Caco-2 (cell line): ENCODE results near the gene ICAM3. TPM values are rescaled to one million over a fixed set of nuclear protein-coding genes. Genes with fewer than 3 reads are reported as not detected.
A peak's percentile ranks its signal among the peaks of the same experiment; 100 is the strongest.

ENCODE experiments used
- BruUV-seq: library from RNA; stranded (reverse); fragments of 400-500 nt; replicated peaks from 2 replicates; lab custom pipeline; 2021; lab: Mats Ljungman, UMichigan
- CTCF ChIA-PET: fragments of 300-600 bp; sonication (Branson Sonifier 250); formaldehyde crosslinking; loops from one replicate; lab custom pipeline; 2022; ENCODE audit warnings: antibody characterized with exemption; lab: Charles Lee
- POLR2A ChIA-PET: fragments of 300-600 bp; sonication (Branson Sonifier 250); formaldehyde crosslinking; loops from one replicate; lab custom pipeline; 2022; ENCODE audit warnings: antibody characterized with exemption; lab: Charles Lee
- DNase-seq, 2 experiments: peaks; one replicate each; pipeline versions ENCODE4 v3.0.0 to v3.0.0-alpha.2; 2020 to 2022
- H3K27me3 ChIP-seq: replicated peaks from 2 replicates; pipeline ENCODE4 v1.6.0; 2011; ENCODE audit warnings: low read length; ENCODE audit not compliant: control insufficient read depth, insufficient read depth
- H3K36me3 ChIP-seq: 2 replicates; pipeline ENCODE4 v1.5.1; 2011; ENCODE audit warnings: low read length; ENCODE audit not compliant: control insufficient read depth, insufficient read depth
- H3K4me1 ChIP-seq: fragments of 250-450 bp; sonication (Bioruptor Pico); 2 replicates; pipeline ENCODE4 v1.5.1; 2020; ENCODE audit warnings: mild to moderate bottlenecking
- H3K4me3 ChIP-seq: 2 replicates; pipeline ENCODE4 v1.5.1; 2011; ENCODE audit warnings: low read depth, mild to moderate bottlenecking, control low read depth, low read length
- H3K9me3 ChIP-seq: fragments of 250-450 bp; sonication (Bioruptor Pico); 2 replicates; pipeline ENCODE4 v1.5.1; 2020; ENCODE audit warnings: mild to moderate bottlenecking, moderate library complexity
- H3K27ac Mint-ChIP-seq: one replicate; pipeline ENCODE4 v1.8.0; 2022; ENCODE audit warnings: mixed read lengths; ENCODE audit not compliant: unreplicated experiment
- H3K27me3 Mint-ChIP-seq: one replicate; pipeline ENCODE4 v1.8.0; 2022; ENCODE audit warnings: mixed read lengths; ENCODE audit not compliant: insufficient read depth, unreplicated experiment
- H3K36me3 Mint-ChIP-seq: one replicate; pipeline ENCODE4 v1.8.0; 2022; ENCODE audit warnings: mild to moderate bottlenecking, mixed read lengths; ENCODE audit not compliant: insufficient read depth, unreplicated experiment
- H3K4me1 Mint-ChIP-seq: one replicate; pipeline ENCODE4 v1.8.0; 2022; ENCODE audit warnings: low read depth, mixed read lengths; ENCODE audit not compliant: unreplicated experiment
- H3K4me3 Mint-ChIP-seq: one replicate; pipeline ENCODE4 v1.8.0; 2022; ENCODE audit warnings: mild to moderate bottlenecking, moderate library complexity, mixed read lengths; ENCODE audit not compliant: unreplicated experiment
- H3K9me3 Mint-ChIP-seq: one replicate; pipeline ENCODE4 v1.8.0; 2022; ENCODE audit warnings: mixed read lengths; ENCODE audit not compliant: unreplicated experiment
- intact Hi-C: fragments of 100-400 bp; cut with micrococcal nuclease; formaldehyde crosslinking; loops from one replicate; pipeline ENCODE4 v1.10.0; 2022; ENCODE audit not compliant: unreplicated experiment
- total RNA-seq: library from RNA; stranded (reverse); gene quantifications from 2 replicates; pipeline ENCODE4 v1.2.3, GENCODE V29; 2022
- TF ChIP-seq, protein P1 (sequence below), 2 experiments: fragments of 200-600 bp in 1 of 2; IDR thresholded peaks; 1 replicate in 1 of 2; 2 replicates in 1 of 2; pipeline versions ENCODE4 v1.5.1 to v1.8.0; 2011 to 2022; ENCODE audit warnings: antibody characterized with exemption in 1 of 2, control low read depth in 1 of 2, inconsistent platforms in 1 of 2, low read depth in 1 of 2, low read length in 1 of 2, mild to moderate bottlenecking in 1 of 2, moderate library complexity in 1 of 2; ENCODE audit not compliant: insufficient read depth in 1 of 2, severe bottlenecking in 1 of 2, unreplicated experiment in 1 of 2

Gene ICAM3
- total RNA-seq, 1 experiment from 2014 or later: 9.8 TPM

- peaks cover 18% of the 10 kb centered on the region for H3K4me1 Mint-ChIP-seq
- no peaks in the 10 kb centered on the region for H3K27me3 ChIP-seq
- no peaks in the 10 kb centered on the region for H3K9me3 ChIP-seq
- H3K9me3 Mint-ChIP-seq: no peaks in the 10 kb centered on the region
- no peak overlapping the region for H3K4me3 ChIP-seq
- ChIA-PET CTCF (no interaction called here), POLR2A (no interaction called here)
- TF ChIP-seq, protein P1, sequence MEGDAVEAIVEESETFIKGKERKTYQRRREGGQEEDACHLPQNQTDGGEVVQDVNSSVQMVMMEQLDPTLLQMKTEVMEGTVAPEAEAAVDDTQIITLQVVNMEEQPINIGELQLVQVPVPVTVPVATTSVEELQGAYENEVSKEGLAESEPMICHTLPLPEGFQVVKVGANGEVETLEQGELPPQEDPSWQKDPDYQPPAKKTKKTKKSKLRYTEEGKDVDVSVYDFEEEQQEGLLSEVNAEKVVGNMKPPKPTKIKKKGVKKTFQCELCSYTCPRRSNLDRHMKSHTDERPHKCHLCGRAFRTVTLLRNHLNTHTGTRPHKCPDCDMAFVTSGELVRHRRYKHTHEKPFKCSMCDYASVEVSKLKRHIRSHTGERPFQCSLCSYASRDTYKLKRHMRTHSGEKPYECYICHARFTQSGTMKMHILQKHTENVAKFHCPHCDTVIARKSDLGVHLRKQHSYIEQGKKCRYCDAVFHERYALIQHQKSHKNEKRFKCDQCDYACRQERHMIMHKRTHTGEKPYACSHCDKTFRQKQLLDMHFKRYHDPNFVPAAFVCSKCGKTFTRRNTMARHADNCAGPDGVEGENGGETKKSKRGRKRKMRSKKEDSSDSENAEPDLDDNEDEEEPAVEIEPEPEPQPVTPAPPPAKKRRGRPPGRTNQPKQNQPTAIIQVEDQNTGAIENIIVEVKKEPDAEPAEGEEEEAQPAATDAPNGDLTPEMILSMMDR (IDR thresholded peaks at IDR 0.05; ENCODE audit: insufficient read depth in 1 of 2, low read depth in 1 of 2, low read length in 1 of 2, severe bottlenecking in 1 of 2, unreplicated experiment in 1 of 2): no peak
- intact Hi-C loops: loop anchor here (5.0 kb wide), 1 partner anchor 47 kb away; the partner anchor contains the start of gene RAVER1
- peak overlapping the region; percentile 33 for H3K27ac Mint-ChIP-seq
- DNase-seq: no peak
- BruUV-seq: no TSS peak
- peaks cover 47% of the 10 kb centered on the region for H3K4me1 ChIP-seq
- peaks cover 3% of the 10 kb centered on the region; the same call in 1 of the 2 replicates for H3K36me3 ChIP-seq
- no peaks in the 10 kb centered on the region for H3K27me3 Mint-ChIP-seq
- H3K4me3 Mint-ChIP-seq: no peak overlapping the region
- H3K36me3 Mint-ChIP-seq: peaks cover 14% of the 10 kb centered on the region
These were observed 54.5 kb downstream of the ICAM3 start for GRCh38 chr19:10284960-10285278.

GRCh38 chr19:10284065-10284959 is 55.1 kb downstream of the ICAM3 start:
- peaks cover 3% of the 10 kb centered on the region; the same call in 1 of the 2 replicates for H3K36me3 ChIP-seq

More at GRCh38 chr19:10284065-10284959, 55.1 kb downstream of the ICAM3 start:
- Mint-ChIP-seq H3K36me3 (peaks cover 16% of the 10 kb centered on the region), H3K27me3 (no peaks in the 10 kb centered on the region), H3K9me3 (no peaks in the 10 kb centered on the region), H3K4me3 (no peak overlapping the region), H3K4me1 (peaks cover 22% of the 10 kb centered on the region), H3K27ac (no peak overlapping the region)
- ChIA-PET POLR2A (no interaction called here), CTCF (interaction anchor here (0.6 to 1.8 kb wide), 2 partner anchors 14 to 422 kb away, joined by 5 read pairs; partner anchors contain the start of gene ICAM1)
- H3K9me3 ChIP-seq: no peaks in the 10 kb centered on the region
- BruUV-seq: no TSS peak
- no peak for DNase-seq
- H3K27me3 ChIP-seq: no peaks in the 10 kb centered on the region
- peaks cover 47% of the 10 kb centered on the region for H3K4me1 ChIP-seq
- intact Hi-C loops: no loop called here
- TF ChIP-seq, protein P1 (IDR thresholded peaks at IDR 0.05; ENCODE audit: insufficient read depth in 1 of 2, low read depth in 1 of 2, low read length in 1 of 2, severe bottlenecking in 1 of 2, unreplicated experiment in 1 of 2): no peak
- no peak overlapping the region for H3K4me3 ChIP-seq

Other genes starting within 250 kb of the ICAM3 start
- gene ANGPTL6, start 236.9 kb downstream of the ICAM3 start, total RNA-seq: 0.23 and 0.49 TPM in 2 replicates
- 61.0 and 62.8 TPM in 2 replicates for gene PPAN, start 233.3 kb downstream of the ICAM3 start, total RNA-seq
- gene P2RY11, start 227.9 kb downstream of the ICAM3 start, total RNA-seq: 18.4 and 18.6 TPM in 2 replicates
- gene EIF3G, start 219.7 kb downstream of the ICAM3 start, total RNA-seq: 214 and 229 TPM in 2 replicates
- 144 and 171 TPM in 2 replicates for gene DNMT1, start 144.7 kb downstream of the ICAM3 start, total RNA-seq
- 6.2 and 7.2 TPM in 2 replicates for gene S1PR2, start 108.3 kb downstream of the ICAM3 start, total RNA-seq
- gene MRPL4, start 87.4 kb downstream of the ICAM3 start, total RNA-seq: 85.9 and 87.4 TPM in 2 replicates
- 15.7 and 17.9 TPM in 2 replicates for gene ICAM1, start 68.5 kb downstream of the ICAM3 start, total RNA-seq
- gene ICAM4, start 52.7 kb downstream of the ICAM3 start, total RNA-seq: 9.0 and 9.4 TPM in 2 replicates
- gene ICAM5, start 49.7 kb downstream of the ICAM3 start, total RNA-seq: 2.5 and 3.2 TPM in 2 replicates
- 2.5 and 3.8 TPM in 2 replicates for gene ZGLP1, start 29.8 kb downstream of the ICAM3 start, total RNA-seq
- gene FDX2, start 23.6 kb downstream of the ICAM3 start, total RNA-seq: 28.7 and 30.3 TPM in 2 replicates
- gene RAVER1, start 6.1 kb downstream of the ICAM3 start, total RNA-seq: 53.9 and 55.1 TPM in 2 replicates
- gene TYK2, start 40.9 kb upstream of the ICAM3 start, total RNA-seq: 124 and 134 TPM in 2 replicates
- gene CDC37, start 63.9 kb upstream of the ICAM3 start, total RNA-seq: 154 and 164 TPM in 2 replicates
- 3.6 and 3.7 TPM in 2 replicates for gene PDE4A, start 80.9 kb upstream of the ICAM3 start, total RNA-seq
- 73.0 and 77.7 TPM in 2 replicates for gene KEAP1, start 163.7 kb upstream of the ICAM3 start, total RNA-seq
- gene S1PR5, start 177.8 kb upstream of the ICAM3 start, total RNA-seq: 0.57 and 0.67 TPM in 2 replicates
- 34.3 and 34.6 TPM in 2 replicates for gene ATG4D, start 204.3 kb upstream of the ICAM3 start, total RNA-seq
- 27.0 and 27.5 TPM in 2 replicates for gene KRI1, start 226.4 kb upstream of the ICAM3 start, total RNA-seq
- gene CDKN2D, start 229.4 kb upstream of the ICAM3 start, total RNA-seq: 5.0 and 5.8 TPM in 2 replicates
- 191 and 196 TPM in 2 replicates for gene AP1M2, start 247.7 kb upstream of the ICAM3 start, total RNA-seq